Measurements from ENCODE around the gene LGR4.

DNA sequence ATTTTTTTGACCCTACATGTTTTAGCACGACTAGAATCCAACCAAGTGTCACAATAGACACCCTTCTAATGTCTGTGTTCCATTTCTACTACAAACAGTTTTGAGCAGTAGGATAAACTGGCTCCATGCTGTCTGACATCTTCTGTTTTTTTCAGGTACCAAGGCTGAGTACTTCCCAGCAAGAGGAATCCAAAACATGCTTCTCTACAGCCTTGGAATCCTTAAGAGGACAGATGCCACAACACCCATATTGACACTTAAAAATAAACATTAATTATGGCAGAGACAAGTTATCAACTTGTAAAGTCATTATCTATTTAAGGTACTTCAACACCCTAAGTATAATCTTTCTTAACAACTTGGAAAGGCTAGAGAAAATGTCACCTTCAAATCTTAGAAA is 54.2 kb downstream of the LGR4 start:
- TF ChIP-seq, protein P1, sequence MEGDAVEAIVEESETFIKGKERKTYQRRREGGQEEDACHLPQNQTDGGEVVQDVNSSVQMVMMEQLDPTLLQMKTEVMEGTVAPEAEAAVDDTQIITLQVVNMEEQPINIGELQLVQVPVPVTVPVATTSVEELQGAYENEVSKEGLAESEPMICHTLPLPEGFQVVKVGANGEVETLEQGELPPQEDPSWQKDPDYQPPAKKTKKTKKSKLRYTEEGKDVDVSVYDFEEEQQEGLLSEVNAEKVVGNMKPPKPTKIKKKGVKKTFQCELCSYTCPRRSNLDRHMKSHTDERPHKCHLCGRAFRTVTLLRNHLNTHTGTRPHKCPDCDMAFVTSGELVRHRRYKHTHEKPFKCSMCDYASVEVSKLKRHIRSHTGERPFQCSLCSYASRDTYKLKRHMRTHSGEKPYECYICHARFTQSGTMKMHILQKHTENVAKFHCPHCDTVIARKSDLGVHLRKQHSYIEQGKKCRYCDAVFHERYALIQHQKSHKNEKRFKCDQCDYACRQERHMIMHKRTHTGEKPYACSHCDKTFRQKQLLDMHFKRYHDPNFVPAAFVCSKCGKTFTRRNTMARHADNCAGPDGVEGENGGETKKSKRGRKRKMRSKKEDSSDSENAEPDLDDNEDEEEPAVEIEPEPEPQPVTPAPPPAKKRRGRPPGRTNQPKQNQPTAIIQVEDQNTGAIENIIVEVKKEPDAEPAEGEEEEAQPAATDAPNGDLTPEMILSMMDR (conservative IDR thresholded peaks at IDR 0.05; ENCODE audit: low read depth in 2 of 2) = no peak
- TF ChIP-seq EZH2 (IDR thresholded peaks at IDR 0.05; ENCODE audit: low read depth, unreplicated experiment) (no peak), POLR2AphosphoS5 (IDR thresholded peaks at IDR 0.05; ENCODE audit: low read depth) (no peak), EZH2phosphoT487 (IDR thresholded peaks at IDR 0.05; ENCODE audit: unreplicated experiment) (no peak), STAT1 (IDR thresholded peaks at IDR 0.05; ENCODE audit: unreplicated experiment) (no peak), JUNB (IDR thresholded peaks at IDR 0.05; ENCODE audit: unreplicated experiment) (no peak), CREB1 (CRISPR knock-in tag; IDR thresholded peaks at IDR 0.05; ENCODE audit: low read depth) (no peak), ZNF331 (CRISPR knock-in tag; IDR thresholded peaks at IDR 0.05; ENCODE audit: low read depth) (no peak), ZNF114 (CRISPR knock-in tag; IDR thresholded peaks at IDR 0.05) (no peak)
- TF ChIP-seq, protein P2, sequence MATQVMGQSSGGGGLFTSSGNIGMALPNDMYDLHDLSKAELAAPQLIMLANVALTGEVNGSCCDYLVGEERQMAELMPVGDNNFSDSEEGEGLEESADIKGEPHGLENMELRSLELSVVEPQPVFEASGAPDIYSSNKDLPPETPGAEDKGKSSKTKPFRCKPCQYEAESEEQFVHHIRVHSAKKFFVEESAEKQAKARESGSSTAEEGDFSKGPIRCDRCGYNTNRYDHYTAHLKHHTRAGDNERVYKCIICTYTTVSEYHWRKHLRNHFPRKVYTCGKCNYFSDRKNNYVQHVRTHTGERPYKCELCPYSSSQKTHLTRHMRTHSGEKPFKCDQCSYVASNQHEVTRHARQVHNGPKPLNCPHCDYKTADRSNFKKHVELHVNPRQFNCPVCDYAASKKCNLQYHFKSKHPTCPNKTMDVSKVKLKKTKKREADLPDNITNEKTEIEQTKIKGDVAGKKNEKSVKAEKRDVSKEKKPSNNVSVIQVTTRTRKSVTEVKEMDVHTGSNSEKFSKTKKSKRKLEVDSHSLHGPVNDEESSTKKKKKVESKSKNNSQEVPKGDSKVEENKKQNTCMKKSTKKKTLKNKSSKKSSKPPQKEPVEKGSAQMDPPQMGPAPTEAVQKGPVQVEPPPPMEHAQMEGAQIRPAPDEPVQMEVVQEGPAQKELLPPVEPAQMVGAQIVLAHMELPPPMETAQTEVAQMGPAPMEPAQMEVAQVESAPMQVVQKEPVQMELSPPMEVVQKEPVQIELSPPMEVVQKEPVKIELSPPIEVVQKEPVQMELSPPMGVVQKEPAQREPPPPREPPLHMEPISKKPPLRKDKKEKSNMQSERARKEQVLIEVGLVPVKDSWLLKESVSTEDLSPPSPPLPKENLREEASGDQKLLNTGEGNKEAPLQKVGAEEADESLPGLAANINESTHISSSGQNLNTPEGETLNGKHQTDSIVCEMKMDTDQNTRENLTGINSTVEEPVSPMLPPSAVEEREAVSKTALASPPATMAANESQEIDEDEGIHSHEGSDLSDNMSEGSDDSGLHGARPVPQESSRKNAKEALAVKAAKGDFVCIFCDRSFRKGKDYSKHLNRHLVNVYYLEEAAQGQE (IDR thresholded peaks at IDR 0.05; ENCODE audit: unreplicated experiment) = no peak
- TF ChIP-seq, protein P3, sequence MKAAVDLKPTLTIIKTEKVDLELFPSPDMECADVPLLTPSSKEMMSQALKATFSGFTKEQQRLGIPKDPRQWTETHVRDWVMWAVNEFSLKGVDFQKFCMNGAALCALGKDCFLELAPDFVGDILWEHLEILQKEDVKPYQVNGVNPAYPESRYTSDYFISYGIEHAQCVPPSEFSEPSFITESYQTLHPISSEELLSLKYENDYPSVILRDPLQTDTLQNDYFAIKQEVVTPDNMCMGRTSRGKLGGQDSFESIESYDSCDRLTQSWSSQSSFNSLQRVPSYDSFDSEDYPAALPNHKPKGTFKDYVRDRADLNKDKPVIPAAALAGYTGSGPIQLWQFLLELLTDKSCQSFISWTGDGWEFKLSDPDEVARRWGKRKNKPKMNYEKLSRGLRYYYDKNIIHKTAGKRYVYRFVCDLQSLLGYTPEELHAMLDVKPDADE (IDR thresholded peaks at IDR 0.05) = no peak

Measured in GM23338 (cell line).